HK-2 (cell line): Measurements from ENCODE around the gene SNX30.

Experiments used
- DNase-seq: peaks from one replicate; pipeline ENCODE4 v3.0.0-alpha.2; 2018; ENCODE audit not compliant: unreplicated experiment

Gene SNX30

DNA sequence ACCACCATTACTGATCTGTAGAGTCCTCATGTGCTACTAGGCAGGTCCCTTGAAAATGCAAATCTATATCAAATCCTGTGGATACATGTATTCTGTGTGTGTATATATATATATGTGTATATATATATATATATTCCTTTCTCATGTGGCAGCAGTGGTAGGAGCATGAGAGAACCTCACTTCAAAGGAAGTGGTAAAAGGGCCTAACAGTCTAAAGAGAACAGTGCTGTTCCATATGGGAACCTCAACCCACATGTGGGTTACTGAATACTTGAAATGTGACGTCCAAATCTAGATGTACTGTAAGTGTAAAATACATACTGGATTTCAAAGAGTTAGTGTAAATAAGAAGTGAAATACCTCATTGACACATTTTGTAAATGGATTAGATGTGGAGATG is 134.8 kb downstream of the SNX30 start:
- DNase-seq = no peak

DNA sequence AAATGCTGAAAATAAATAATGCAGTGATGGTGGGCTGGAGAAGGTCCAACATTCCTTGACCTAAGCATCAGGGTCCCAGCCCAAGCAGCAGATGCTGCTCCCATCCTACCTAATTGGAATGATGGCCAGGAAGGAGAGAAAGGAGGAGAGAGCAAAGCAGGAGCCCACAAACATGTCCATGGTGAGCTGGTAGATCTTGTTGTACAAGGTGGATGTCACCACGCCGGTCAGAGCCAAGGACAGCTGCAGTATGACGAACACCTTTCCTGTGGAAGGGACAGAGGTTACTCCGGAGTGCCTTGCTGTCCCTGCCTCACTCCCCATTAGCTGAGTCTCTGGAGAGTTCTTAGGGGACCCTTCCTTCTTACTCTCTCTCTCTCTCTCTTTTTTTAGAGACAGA is 135.8 kb downstream of the SNX30 start:
- DNase-seq = no peak

DNA sequence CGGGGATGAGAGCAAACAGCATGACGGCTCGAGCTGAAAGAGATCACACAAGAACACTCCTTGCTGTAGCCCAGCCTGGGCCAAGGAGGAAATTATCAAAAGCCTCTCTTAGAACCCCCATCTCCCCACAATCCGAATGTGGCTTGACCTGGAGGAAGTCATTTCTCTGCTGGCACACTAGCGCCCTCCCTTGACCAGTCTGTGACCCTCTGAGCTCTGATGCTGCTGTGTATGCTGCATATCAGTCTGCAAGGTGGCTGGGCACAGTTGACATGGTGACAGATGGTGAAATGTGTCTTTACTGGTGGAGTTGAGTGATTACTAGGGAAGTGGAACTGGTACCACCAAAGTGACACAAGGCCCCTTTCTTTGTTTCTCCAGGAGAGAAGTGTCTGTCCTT is 136.8 kb downstream of the SNX30 start:
- no peak for DNase-seq

DNA sequence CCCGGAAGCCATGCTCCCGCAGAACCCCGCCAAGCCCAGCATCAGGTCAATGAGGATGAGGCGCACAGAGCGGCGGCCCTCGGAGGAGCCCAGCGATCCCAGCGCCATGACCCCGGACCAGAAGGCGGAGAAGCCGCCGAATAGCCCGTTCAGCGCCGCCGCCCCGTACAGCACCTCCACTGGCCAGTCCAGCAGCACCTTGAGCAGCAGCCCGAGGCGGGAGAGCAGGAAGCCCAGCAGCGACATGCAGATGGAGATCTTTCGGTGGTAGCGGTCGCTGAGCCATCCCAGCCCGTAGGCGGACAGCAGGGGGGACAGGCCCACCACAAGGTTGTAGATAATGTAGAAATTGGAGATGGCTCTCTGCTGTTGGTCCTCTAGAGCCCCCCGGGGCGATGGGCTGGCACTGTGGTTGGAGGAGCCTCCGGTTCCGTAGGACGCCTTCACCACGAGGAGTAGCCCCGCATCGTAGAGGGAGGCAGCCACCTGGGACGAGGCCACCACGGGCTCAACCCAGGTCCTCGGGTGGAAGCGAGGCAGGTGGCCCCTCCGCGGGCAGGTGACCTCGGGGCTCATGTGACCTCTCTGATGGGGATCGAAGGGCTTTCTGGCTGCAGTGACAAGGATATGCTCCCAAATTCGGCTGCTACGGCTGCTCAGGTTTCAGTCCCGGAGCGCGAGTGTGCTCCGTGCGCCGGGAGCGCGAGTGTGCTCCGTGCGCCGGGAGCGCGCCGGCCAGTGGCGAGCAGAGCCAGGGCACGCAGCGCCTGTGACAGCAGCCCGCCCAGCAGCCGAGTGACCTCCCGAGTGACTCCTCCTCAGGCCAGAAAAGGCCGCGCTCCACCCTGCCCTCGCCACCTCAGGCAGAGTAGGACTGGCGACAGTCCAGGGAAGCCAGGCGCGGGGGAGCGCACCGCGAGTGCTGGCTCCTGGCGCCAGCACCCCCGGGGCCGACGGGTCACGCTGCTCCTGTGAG is 139.8 kb downstream of the SNX30 start, which contains the start of gene SLC46A2:
Gene SLC46A2, minus strand, starts transcription at position 771 of the 976 bp plus-strand sequence. Its CDS starts 195 bp downstream, at position 576.
- no peak for DNase-seq

DNA sequence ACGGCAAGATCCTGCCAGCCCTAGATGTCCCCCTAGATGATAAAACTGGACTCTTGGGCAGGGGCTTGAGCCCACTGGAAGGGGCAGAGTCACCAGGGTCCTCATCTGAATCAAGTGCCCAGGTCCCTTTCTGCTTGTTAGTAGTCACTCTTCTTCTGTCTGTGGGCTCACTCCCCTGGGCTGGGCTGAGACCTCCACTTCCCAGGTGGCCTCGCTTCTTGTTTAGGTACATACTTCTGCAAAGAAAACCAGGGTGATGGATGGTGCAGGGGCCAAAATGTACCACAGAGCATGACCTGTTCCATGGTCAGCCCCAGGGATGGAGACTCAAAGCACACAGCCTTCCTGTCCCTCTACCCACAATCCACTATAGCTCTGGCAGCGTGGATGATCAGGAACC is 141.0 kb downstream of the SNX30 start:
- no peak for DNase-seq

DNA sequence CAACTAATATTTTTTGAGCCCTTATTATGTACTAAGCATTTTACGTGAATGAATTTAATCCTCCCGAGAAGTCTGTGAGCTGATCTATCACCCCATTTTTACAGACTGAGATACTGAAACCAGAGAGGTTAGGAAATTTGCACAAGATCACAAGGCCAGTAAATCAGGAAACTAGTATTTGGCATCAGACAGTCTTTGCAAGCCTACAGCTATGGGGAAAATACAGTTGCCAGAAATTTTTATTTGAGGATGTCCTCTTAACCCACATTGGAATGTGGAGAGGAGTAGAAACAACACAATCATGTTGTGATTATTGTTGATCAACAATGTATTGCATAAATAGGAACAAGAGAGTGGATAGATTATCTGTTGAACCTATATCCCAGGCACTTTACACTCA is 142.4 kb downstream of the SNX30 start:
- DNase-seq = no peak

DNA sequence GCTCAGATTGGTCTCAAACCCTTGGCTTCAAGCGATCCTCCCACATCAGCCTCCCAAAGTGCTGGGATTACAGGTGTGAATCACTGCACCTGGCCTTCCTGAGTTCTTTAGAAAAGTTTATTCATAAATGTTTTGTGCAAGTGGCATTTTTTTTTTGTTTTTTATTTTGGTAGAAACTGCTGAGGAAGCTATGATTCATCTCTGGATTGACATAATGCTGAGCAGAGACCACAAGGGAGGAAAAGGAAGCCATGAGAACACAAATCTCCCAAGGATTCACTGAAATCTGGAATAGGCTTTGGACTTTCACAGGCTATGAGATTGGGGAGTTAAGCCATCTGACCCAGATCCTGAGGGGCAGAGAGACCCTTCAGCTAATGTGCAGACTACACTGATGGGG is 143.5 kb downstream of the SNX30 start:
- DNase-seq = no peak

DNA sequence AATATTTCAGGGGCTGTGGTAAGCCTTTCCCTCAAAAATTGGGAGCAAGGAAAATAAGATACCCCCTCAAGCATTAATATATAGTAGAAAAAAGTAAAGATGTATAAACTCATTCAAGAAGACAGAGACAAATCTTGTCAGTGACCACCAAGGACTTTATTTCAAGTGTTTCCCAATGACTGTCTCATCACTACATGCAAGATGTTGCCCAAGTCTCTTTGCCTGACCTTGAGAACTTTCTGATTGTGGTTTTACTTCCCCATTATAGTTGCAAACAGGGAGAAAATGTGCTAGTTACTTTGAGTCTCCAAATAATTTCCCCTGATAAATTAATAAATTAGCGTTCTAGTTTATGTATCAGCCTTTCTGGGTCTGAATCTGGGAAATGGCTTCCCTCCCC is 144.1 kb downstream of the SNX30 start:
- no peak for DNase-seq

DNA sequence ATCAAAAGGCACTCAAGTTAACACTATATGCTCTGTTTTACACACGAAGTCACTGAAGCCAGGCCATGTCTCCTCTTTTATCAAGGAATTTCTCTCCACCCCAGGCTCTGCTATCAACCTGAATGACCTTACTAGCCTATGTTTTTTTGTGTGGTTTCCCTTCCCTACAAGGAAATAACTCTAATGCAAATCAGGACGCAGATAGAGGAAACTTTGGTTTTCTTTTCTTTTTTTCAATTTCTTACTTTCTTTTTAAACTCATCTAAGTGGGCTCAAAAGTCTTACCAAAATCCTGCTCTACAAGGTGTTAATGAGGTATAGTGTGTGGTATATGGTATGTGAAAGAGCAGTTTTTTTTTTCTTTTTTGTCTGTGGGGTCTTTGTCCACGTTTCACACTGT is 145.6 kb downstream of the SNX30 start:
- DNase-seq = no peak

DNA sequence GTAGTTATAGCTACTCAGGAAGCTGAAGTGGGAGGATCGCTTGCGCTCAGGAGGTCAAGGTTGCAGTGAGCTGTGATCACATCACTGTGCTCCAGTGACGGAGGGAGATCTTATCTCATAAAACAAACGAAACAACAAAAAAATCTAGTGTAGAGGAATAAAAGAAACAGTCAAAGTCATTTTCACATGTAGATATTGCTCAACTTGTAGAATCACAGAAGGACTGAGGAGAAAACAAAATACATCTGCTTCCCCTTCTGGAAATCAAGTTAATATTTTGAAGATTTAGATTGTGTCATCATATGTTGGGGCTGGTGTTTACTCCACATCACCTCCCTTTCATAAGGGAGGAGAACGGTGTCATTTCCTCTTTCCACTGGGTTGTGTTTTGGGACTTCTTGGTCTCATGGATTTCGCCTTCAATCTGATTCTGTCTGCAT is 148.3 kb downstream of the SNX30 start:
- DNase-seq = no peak

DNA sequence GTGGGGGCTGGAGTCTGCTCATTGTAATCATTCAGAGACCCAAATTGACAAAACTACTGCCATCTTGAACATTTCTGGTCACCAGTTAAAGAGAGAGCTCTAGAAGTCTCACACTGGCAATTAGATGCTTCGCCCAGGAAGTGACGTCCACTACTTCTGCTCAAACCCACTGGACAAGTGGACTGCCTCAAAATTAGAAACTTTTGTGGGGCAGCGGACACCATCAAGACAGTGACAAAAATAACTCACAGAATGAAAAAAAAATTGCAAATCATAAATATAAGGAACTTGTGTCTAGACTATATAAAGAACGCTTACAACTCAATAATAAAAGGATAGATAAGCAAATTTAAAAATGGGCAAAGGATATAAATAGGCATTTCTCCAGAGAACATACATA is 149.9 kb downstream of the SNX30 start:
- DNase-seq = no peak

DNA sequence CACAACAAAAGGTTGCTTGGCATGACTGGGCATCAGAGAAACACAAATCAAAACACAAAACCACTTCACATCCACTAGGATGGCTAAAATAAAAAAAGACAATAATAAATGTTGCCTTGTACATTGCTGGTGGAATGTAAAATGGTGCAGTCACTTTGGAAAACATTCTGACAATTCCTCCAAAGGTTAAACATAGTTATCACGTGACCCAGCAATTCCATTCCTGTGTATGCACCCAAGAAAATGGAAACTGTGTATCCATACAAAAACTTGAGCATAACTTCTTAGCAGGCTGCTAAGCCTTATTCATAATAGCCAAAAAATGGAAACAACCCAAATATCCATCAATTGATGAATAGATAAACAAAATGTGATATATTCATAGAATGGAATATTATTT is 150.3 kb downstream of the SNX30 start:
- DNase-seq = no peak

DNA sequence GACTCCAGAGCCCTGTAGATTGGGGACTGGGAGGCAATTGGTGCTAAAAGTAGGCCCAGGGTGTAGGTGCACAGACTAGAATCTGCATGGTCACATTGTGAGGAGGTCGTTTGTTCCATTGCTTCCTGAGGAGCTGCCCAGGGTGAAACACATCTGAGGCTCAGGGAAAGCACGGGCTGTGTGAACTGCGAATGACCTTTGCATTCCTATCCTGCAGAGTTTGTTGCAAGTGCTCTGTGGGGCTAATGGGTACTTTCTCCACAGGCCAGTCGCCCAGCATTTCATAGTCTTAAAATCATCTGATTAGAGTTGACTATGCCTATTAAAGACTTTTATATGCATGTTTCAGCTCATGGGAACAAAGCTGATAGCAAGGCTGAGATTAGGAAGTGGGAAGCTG is 154.5 kb downstream of the SNX30 start:
- DNase-seq = no peak

DNA sequence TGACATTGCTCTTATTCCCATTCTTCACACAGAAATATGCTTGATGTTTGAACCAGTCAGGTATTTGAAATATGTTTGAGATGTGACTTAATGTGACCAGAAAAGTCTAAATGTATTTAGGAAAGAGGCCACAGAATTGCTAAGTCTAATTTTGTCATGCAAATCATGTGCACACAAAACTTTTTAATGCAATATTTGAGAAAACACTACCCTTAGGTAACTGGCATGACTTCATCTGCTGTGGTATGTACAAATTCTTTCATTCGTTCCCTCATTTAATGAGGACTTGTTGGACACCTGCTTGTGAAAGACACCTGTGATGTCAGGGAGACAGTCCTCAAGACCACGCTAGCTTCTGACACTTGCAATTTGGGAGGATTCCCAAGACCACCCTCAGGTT is 161.2 kb downstream of the SNX30 start:
- DNase-seq = no peak

DNA sequence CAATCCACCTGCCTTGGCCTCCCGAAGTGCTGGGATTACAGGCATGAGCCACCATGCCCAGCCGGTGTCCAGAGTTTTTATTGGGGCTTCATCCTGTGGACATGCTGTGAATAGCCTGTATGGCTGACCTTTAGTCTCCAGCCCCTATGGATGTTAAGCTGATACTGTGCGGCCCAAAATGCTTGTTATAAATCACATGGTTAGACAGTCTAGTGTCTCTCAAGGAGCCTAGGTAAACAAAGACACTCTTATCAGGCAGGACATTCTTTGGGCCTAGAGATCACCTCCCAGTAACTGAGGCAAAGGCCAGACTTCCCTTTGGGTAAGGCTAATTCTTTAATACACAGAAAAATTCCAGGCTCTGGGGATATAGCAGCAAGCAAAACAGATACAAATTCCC is 162.1 kb downstream of the SNX30 start:
- no peak for DNase-seq

DNA sequence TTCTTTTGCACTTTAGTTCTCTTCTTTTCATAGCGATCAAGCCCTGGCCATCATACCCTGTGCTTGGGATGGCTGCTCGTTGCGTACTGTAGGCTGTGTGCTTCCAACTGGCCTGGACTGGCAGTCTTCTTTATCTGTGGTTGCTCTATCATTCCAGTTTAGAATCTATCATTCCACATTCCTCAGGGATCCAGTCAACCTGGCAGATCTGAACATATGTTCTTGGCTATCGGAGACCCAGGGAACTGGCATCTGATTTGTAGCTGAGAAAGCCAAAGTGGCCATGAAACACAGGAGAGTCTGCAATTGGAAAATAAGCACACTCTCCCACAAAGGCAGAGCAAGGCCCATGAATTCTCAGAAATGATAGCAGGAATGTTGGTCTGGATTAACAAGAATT is 162.8 kb downstream of the SNX30 start:
- no peak for DNase-seq

DNA sequence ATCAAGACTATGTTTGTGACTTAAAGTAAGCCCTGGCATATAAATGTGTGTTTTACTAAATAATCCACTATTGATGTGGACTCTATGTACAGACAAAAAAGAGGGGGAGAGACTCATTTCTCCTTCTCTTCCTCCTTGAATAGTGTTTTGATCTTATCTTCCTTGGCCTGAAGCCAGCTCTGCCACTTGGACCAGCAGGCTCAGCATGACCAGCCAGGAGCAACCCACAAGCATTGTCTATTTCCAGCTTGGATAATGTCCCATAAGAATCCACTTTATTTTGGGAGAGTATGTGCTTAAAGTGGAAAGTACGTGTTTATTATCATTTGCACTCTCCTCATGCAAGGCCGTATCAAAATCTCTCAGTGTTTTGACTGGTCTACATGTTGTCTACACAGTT is 164.0 kb downstream of the SNX30 start:
- no peak for DNase-seq

DNA sequence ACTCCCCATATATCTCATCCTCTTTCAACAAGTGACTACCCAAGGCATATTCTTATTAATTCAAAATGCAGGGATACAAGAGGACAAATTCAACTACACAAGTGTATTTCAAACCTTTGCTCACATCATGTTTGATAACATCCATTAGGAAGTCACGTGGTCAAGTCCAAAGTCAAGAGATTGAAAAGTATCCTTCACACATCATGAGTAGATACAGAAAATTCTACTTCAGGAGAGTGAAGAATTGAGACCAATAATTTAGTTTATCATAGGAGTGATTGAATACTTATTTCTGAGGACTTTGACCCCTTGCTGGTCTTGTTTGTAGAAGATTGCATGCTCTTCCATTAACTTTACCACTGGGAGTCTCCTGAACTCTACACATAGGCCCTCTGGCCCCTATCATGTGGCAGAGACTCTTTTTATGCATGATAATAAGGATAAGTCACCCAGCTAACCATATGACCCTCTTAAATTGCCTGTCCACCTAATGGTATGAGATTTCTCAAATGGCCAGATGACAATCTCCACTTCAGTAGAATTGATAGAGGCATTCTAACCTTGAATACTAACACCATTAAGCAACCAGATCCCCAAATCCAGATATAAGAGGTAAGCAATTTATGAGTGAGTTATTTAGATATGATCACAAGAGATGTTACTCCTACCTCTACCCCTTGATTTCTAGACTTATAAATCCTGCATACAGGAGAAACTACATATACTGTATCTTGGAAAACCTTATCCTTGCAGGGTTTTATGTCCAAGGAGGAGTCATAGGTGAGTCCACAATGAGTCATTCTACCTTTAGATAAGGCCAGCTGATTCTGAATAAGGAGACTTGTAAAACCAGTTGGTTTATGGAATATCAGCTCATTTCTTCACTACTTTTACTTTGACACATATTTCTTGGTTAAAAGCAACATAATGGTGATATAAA is 166.8 kb downstream of the SNX30 start:
- DNase-seq = no peak

DNA sequence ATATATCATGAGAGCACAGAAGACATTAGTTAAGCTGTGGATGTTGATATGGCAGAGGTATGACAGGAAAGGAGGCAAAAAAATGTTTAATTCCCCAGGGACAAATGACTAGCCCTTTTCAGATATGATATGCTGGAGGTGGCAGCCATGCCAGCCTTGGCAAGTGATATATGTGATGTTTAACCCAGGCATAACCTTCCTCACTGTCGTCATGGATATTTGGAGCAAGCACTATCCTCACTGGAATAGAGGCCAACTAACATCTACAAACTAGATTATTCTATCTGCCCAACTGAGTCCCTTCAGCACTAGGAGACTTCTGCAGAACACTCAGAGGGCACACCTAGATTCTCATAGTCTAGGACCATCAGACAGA is 167.4 kb downstream of the SNX30 start:
- no peak for DNase-seq

DNA sequence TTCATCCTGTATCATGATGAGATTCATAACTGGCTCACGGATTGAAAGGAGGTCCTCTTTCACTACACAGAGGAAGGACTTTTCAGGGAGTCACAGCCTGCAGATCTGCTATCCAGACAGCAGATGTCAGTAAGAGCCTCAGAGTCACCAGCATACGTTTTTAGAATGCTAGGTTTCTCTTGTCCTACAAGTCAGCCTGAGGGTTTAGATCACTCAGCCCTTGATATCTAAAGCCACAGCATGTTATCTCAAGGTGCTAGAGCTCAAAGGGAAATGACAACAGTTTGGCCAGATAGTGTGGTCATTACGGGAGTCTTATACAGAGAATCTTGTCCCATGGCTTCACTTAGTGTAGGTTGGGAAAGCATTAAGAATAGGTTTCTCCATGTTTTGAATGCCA is 171.0 kb downstream of the SNX30 start:
- no peak for DNase-seq
